LNCaP clone FGC (cell line): Measurements from ENCODE around the gene GPC5.

ENCODE experiments used
- DNase-seq: peaks from one replicate; pipeline ENCODE4 v3.0.0-alpha.2; 2011; ENCODE audit warnings: low read depth
- H3K4me3 ChIP-seq: 2 replicates; pipeline ENCODE4 v1.5.1; 2011; ENCODE audit warnings: mild to moderate bottlenecking, low read depth, low read length, control low read depth
- TF ChIP-seq, protein P1 (sequence below): IDR thresholded peaks from 2 replicates; pipeline ENCODE4 v1.5.1; 2012; ENCODE audit warnings: mild to moderate bottlenecking; ENCODE audit not compliant: control insufficient read depth, insufficient read depth; ENCODE audit errors: extremely low read depth

The GPC5 gene

DNA sequence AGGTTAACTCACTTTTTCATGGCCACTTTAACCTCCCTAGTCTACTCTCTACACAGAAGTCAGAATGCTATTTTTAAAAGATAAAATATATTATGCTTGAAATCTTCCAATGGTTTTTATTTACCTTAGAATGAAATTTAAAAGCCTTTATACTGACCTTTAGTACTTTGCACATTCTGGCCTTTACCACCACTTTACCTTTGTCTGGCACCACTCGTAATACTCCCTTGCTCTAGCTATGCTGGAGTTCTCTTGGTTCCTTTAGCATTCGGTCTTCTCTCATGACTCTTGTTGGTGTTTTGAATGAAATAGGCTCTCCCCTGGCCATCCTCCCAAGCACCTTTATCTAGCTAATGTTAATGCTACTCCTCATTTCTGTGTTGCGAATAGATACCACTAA, 310.8 kb downstream of the GPC5 start:
- DNase-seq = no peak
- H3K4me3 ChIP-seq = no peak overlapping the region
- TF ChIP-seq, protein P1, sequence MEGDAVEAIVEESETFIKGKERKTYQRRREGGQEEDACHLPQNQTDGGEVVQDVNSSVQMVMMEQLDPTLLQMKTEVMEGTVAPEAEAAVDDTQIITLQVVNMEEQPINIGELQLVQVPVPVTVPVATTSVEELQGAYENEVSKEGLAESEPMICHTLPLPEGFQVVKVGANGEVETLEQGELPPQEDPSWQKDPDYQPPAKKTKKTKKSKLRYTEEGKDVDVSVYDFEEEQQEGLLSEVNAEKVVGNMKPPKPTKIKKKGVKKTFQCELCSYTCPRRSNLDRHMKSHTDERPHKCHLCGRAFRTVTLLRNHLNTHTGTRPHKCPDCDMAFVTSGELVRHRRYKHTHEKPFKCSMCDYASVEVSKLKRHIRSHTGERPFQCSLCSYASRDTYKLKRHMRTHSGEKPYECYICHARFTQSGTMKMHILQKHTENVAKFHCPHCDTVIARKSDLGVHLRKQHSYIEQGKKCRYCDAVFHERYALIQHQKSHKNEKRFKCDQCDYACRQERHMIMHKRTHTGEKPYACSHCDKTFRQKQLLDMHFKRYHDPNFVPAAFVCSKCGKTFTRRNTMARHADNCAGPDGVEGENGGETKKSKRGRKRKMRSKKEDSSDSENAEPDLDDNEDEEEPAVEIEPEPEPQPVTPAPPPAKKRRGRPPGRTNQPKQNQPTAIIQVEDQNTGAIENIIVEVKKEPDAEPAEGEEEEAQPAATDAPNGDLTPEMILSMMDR = no peak

DNA sequence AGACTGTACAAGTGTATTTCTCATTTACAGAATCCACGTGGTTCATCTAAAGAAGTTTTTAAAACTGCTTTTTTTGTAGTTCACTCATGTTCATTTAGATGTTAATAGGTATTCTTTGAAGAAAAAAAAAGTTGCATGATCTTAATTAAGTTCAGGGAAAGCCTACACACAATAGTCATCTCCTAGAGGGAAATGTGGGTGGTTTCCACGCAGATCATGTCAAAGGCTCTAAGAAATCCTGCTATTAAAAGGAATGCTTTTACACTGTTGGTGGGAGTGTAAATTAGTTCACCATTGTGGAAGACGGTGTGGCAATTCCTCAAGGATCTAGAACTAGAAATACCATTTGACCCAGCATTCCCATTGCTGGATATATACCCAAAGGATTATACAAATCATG, 312.3 kb downstream of the GPC5 start:
- TF ChIP-seq, protein P1 = no peak
- no peak overlapping the region for H3K4me3 ChIP-seq
- DNase-seq = no peak

DNA sequence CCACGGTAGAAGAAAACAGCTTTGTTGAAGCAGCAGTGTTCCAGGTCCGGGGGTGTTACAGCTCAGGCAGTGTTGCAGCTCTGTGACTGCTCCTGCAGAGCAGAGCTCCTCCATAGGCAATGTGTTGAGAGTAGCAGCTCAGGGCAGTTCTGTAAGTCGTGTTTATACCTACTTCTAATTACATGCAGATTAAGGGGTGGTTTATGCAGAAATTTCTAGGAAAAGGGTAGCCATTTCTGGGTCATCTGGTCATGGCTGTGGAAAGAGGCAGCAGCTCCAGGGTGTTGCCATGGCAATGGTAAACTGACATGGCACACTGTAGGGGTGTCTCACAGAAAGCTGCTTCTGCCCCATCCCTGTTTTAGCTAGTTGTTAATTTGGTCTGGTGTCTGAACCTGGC, 316.4 kb downstream of the GPC5 start:
- no peak for DNase-seq

DNA sequence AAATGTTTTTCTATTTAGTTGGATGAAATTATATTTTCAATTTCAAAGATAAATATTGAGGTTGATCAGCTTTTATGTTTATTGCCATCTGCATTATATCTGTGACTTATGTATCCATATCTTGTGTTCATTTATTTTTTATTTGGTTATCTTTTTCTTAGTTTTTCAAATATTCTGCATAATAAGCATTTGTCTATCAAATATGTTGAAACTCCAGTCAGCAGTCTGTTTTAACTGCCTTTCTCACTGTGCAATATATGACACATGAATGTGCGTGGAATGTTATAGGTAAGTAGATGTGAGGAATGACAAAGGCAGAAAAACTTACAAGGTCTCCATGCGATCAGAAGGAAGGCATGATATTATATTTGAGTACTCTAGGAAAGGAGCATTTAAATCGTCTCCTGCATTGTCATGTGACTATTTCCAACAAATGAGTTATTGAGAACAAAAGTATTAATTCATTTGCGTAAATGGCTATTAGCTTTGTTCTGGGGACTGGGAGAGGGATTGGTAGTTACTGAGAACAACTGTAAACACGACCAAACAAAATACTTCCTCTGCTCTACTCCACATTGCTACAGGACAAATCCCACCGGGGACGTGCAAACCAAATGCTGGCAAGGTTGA, 318.1 kb downstream of the GPC5 start:
- no peak overlapping the region for H3K4me3 ChIP-seq
- TF ChIP-seq, protein P1 = no peak
- no peak for DNase-seq

More for the DNA sequence above, 316.4 kb downstream of the GPC5 start:
- H3K4me3 ChIP-seq = no peak overlapping the region
- TF ChIP-seq, protein P1 = no peak

DNA sequence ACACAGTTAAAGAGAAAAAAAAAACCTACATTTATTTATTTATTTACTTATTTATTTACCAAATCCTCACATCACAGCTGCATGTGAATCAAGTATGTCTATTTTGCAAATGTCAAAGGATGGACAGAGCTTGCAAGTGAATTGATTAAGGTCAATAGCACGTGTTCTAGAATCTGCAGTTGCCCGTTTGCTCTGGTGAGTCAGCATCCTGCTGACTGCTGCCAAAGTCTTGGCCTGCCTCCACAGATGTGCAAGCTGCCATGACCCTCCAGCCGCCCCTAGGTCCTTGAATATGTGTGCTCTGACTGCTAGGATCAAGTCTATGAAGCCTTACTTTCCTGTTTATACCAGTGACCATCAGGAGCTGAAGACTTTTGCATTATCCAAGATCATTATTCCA, 320.6 kb downstream of the GPC5 start:
- no peak overlapping the region for H3K4me3 ChIP-seq
- TF ChIP-seq, protein P1 = no peak
- no peak for DNase-seq

DNA sequence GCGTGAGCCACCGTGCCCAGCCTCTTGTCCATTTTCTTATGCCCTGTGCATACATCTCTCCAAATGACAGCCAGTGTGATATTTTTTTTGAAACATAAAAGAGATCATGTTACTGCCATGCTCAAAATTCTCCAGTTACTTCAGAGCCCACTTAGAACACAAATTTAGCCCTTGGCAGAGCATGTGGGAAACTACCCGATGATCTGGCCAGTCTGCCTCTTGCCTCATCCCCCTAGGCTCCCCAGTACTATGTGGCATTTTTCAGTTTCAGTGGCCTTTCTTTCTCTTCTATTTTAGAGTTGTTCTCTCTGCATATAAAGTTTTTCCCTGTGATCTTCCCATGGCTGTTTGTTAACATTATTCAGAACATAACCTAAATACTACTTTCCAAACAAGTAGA, 323.0 kb downstream of the GPC5 start:
- no peak for DNase-seq
- no peak overlapping the region for H3K4me3 ChIP-seq
- TF ChIP-seq, protein P1 = no peak

DNA sequence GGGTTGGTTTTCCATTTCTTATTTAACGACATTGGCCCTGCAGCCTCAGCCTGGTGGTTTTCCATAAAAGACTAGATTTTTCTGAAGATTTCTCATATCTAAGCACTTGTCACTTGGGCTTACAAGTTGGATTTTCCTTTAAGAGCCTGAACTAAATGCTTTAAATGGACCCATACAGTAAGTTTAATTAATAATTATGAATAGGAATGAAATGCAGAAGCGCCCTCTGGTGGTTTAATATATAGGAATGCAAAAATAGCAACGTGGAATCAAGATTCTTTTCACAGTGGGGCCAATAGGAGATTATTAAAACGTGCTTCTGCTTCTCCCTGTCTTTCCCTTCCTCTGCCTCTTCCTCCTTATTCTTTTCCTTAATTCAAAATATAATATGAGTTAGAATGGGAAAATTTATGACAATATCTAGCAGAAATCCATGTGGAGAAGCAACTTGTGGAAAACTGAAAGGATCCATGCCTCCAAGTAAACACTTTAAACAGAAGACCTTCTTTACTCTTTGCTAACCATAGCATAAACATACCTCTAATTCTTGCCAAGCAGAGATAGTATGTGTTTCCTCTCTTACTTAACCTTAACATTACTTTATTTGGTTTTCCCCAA, 324.0 kb downstream of the GPC5 start:
- TF ChIP-seq, protein P1 = peak; percentile 51
- no peak for DNase-seq
- no peak overlapping the region for H3K4me3 ChIP-seq
